ENCODE results near the gene HSPA1B. TPM values are rescaled to one million over a fixed set of nuclear protein-coding genes. Genes with fewer than 3 reads are reported as not detected.

Gene HSPA1B
- total RNA-seq, 1 experiment from 2014 or later = 214 TPM

DNA sequence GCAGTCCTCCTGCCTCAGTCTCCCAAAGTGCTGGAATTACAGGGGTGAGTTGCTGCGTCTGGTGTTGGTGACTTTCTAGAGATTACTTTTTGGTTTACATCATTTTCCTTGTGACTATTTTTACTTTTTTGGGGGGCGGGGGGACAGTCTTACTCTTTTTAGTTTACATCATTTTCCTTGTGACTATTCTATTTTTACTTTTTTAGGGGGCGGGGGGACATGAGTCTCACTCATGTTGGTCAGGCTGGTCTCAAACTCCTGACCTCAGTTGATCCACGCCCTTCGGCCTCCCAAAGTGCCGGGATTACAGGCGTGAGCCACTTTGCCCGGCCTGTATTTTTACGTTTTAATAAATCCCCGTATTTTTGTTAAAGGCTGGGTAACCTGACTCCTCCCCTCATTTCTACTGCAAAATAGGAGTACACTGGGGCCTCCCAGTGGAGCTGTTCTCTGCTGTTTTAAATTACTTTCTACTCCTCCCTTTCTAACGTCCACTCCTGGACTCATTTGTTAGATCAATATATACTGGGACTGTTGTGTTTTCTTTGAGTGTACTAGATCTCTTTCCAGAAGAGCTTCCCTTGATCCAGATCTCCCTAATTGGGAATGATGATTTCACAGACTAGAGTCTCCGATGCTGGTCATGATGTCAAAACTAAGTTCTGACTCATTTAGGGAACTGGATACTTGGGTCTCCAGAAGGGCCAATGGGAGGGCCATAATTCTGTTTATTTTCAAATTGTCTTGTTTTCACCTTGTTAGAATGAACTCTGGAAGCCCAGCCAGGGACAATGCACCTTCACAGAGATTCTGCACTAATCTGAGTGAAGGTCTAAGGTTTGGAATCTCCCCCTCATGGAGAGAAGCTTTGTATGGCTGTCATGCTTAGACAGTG lies 9.2 kb downstream of the HSPA1B start (continued):
- no peak for TF ChIP-seq CTCF (IDR thresholded peaks at IDR 0.05 in 2 of 3, conservative IDR thresholded peaks at IDR 0.05 in 1 of 3; ENCODE audit: borderline replicate concordance in 1 of 3, insufficient read depth in 1 of 3, low read depth in 2 of 3, low read length in 2 of 3)
- TF ChIP-seq ZNF274 (IDR thresholded peaks at IDR 0.05; ENCODE audit: low read depth, low read length) = no peak
- no peak for TF ChIP-seq CEBPB (IDR thresholded peaks at IDR 0.05; ENCODE audit: low read depth)
- TF ChIP-seq, protein P1, sequence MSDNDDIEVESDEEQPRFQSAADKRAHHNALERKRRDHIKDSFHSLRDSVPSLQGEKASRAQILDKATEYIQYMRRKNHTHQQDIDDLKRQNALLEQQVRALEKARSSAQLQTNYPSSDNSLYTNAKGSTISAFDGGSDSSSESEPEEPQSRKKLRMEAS (IDR thresholded peaks at IDR 0.05) = no peak

DNA sequence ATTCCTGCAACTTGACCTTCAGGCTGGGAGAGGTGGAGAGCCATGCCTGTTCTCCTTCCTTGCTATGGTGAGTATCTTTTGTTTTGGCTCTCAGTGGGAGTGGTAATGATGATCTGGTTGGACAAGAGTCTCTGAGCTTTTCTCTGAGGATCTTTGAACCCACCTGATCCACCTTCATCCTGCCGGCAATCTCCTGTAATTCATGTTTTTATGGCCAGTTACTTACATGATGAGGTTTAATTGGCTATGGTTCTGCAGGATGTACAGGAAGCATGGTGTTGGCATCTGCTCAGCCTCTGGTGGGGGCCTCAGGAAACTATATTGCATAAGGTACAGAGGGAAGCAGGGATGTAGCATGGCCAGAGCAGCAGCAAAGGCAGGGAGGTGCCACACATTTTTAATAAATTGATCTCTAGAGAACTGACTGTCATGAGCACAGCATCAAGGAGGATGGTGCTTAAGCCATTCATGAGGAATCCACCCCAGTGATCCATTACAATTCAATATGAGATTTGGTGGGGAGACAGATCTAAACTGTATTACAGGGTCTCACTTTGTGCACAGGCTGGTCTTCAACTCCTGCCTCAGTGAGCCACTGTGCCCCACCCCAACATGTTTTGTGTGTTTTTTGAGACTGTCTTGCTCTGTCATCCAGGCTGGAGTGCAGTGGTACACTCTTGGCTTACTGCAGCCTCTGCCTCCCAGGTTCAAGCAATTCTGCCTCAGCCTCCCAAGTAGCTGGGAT lies 10.0 kb downstream of the HSPA1B start:
- Histone ChIP-seq H3K79me2 (ENCODE audit: insufficient read depth, low read length) (peaks cover 50% of the 10 kb centered on the region), H2AFZ (ENCODE audit: low read depth, low read length, poor library complexity, severe bottlenecking) (no peak overlapping the region), H3K36me3 (ENCODE audit: control insufficient read depth in 1 of 2, insufficient read depth in 2 of 2, low read length in 2 of 2) (peaks cover 24 to 50% of the 10 kb centered on the region in 2 experiments; a peak in 3 of 4 replicates), H3K4me3 (replicated peaks in 1 of 2; ENCODE audit: low read depth in 1 of 2, low read length in 2 of 2) (peak overlapping the region; percentile 98 to 99), H4K20me1 (ENCODE audit: insufficient read depth) (peaks cover 31% of the 10 kb centered on the region), H3K9ac (ENCODE audit: low read length) (peak overlapping the region; percentile 100), H3K27ac (ENCODE audit: low read depth, low read length) (peak overlapping the region; percentile 93), H3K4me1 (ENCODE audit: control insufficient read depth in 1 of 2, insufficient read depth in 2 of 2, low read length in 2 of 2) (peaks cover 14 to 39% of the 10 kb centered on the region in 2 experiments; a peak in 3 of 4 replicates), H3K4me2 (ENCODE audit: low read length) (peak overlapping the region; percentile 94), H3K9me3 (ENCODE audit: control insufficient read depth in 1 of 2, insufficient read depth in 1 of 2, low read depth in 1 of 2, low read length in 2 of 2) (no peaks in the 10 kb centered on the region), H3K9me2 (ENCODE audit: insufficient read depth) (no peaks in the 10 kb centered on the region), H3K27me3 (ENCODE audit: insufficient read depth, low read length) (no peaks in the 10 kb centered on the region)
- CTCF ChIA-PET = no interaction called here
- RAD21 ChIA-PET (ENCODE audit: low non-redundant PET in 1 of 2, low total read pairs in 2 of 2, uncharacterized antibody in 2 of 2, unreplicated experiment in 2 of 2) = no interaction called here
- intact Hi-C loops (cut with micrococcal nuclease) = loop anchor here (10.0 kb wide), 1 partner anchor 293 kb away; the partner anchor contains the start of genes ATP6V1G2, DDX39B and NFKBIL1
- no peak for DNase-seq (ENCODE audit: low read depth, low spot score)
- ATAC-seq = no peak
- POLR2A ChIA-PET = interaction anchor here (0.6 to 2.3 kb wide), 4 partner anchors 10 to 387 kb away, joined by 3 to 11 read pairs (median 4); partner anchors contain the start of gene HSPA1B
- BruUV-seq (replicated peaks) = no TSS peak
- TF ChIP-seq, protein P2, sequence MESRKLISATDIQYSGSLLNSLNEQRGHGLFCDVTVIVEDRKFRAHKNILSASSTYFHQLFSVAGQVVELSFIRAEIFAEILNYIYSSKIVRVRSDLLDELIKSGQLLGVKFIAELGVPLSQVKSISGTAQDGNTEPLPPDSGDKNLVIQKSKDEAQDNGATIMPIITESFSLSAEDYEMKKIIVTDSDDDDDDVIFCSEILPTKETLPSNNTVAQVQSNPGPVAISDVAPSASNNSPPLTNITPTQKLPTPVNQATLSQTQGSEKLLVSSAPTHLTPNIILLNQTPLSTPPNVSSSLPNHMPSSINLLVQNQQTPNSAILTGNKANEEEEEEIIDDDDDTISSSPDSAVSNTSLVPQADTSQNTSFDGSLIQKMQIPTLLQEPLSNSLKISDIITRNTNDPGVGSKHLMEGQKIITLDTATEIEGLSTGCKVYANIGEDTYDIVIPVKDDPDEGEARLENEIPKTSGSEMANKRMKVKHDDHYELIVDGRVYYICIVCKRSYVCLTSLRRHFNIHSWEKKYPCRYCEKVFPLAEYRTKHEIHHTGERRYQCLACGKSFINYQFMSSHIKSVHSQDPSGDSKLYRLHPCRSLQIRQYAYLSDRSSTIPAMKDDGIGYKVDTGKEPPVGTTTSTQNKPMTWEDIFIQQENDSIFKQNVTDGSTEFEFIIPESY (IDR thresholded peaks at IDR 0.05; ENCODE audit: extremely low read depth, insufficient replicate concordance, low read length) = no peak
- no peak for TF ChIP-seq ELF1 (IDR thresholded peaks at IDR 0.05; ENCODE audit: borderline replicate concordance, low read depth)
- TF ChIP-seq POLR2A (IDR thresholded peaks at IDR 0.05; ENCODE audit: borderline replicate concordance, extremely low read depth, insufficient read depth, insufficient read length) = no peak
- no peak for TF ChIP-seq JUND (IDR thresholded peaks at IDR 0.05)
- TF ChIP-seq TCF7L2 (IDR thresholded peaks at IDR 0.05; ENCODE audit: borderline replicate concordance, extremely low read depth, insufficient read depth, insufficient read length) = no peak
- TF ChIP-seq CEBPB (IDR thresholded peaks at IDR 0.05; ENCODE audit: low read depth) = no peak
- no peak for TF ChIP-seq ATF3 (IDR thresholded peaks at IDR 0.05)
- no peak; the same call in 1 of the 2 replicates for TF ChIP-seq POLR2AphosphoS5 (IDR thresholded peaks at IDR 0.05; ENCODE audit: low read depth, low read length)
- no peak for TF ChIP-seq RAD21 (IDR thresholded peaks at IDR 0.05; ENCODE audit: low read depth)
- TF ChIP-seq, protein P1 (IDR thresholded peaks at IDR 0.05) = no peak
- TF ChIP-seq SRF (IDR thresholded peaks at IDR 0.05; ENCODE audit: low read depth) = no peak
- no peak for TF ChIP-seq SIN3A (IDR thresholded peaks at IDR 0.05; ENCODE audit: low read depth)
- no peak for TF ChIP-seq FOSL1 (IDR thresholded peaks at IDR 0.05; ENCODE audit: low read depth)
- TF ChIP-seq ZNF274 (IDR thresholded peaks at IDR 0.05; ENCODE audit: low read depth, low read length) = no peak
- TF ChIP-seq EGR1 (IDR thresholded peaks at IDR 0.05; ENCODE audit: low read depth) = no peak
- TF ChIP-seq EZH2phosphoT487 (IDR thresholded peaks at IDR 0.05; ENCODE audit: borderline replicate concordance) = no peak
- no peak for TF ChIP-seq YY1 (IDR thresholded peaks at IDR 0.05; ENCODE audit: extremely low read depth, insufficient replicate concordance, low read depth, low read length)
